Brain microvascular endothelial cell (primary cell): ENCODE results near the gene SLC66A1.

Experiments
- DNase-seq: peaks from one replicate; pipeline ENCODE4 v3.0.0-alpha.2; 2020
- H3K27ac ChIP-seq: fragments of 250-450 bp; sonication (Bioruptor Pico); 2 replicates; pipeline ENCODE4 v1.5.1; 2020; ENCODE audit warnings: mild to moderate bottlenecking, moderate library complexity
- H3K27me3 ChIP-seq: fragments of 250-450 bp; sonication (Bioruptor Pico); replicated peaks from 2 replicates; pipeline ENCODE4 v1.5.1; 2020; ENCODE audit warnings: mild to moderate bottlenecking
- H3K36me3 ChIP-seq: fragments of 250-450 bp; sonication (Bioruptor Pico); replicated peaks from 2 replicates; pipeline ENCODE4 v1.5.1; 2020; ENCODE audit warnings: mild to moderate bottlenecking
- H3K4me3 ChIP-seq: 2 replicates; pipeline ENCODE4 v1.5.1; 2011; ENCODE audit warnings: low read depth, mild to moderate bottlenecking, control low read depth, low read length, moderate library complexity
- CTCF ChIP-seq: IDR thresholded peaks from 2 replicates; pipeline ENCODE4 v1.5.1; 2011; ENCODE audit warnings: low read depth, mild to moderate bottlenecking, moderate library complexity, low read length, control low read depth, inconsistent platforms; ENCODE audit errors: missing control alignments
- in situ Hi-C: cut with HindIII; loops from 2 replicates; pipeline ENCODE4 v1.10.0; 2017; ENCODE audit warnings: low sequenced_read_pairs, low pct_ligation_motif_present

Gene SLC66A1

GRCh38 chr1:19322481-19322880 lies 10.4 kb downstream of the SLC66A1 start:
- peaks cover 36% of the 10 kb centered on the region for H3K36me3 ChIP-seq
- no peaks in the 10 kb centered on the region for H3K27me3 ChIP-seq
- TF ChIP-seq CTCF, result no peak
- no peak overlapping the region for H3K27ac ChIP-seq
- no peak for DNase-seq
- in situ Hi-C loops, result no loop called here
- no peak overlapping the region for H3K4me3 ChIP-seq

GRCh38 chr1:19323987-19324664 lies 12.0 kb downstream of the SLC66A1 start:
- no peak for TF ChIP-seq CTCF
- H3K27ac ChIP-seq, result no peak overlapping the region
- in situ Hi-C loops, result no loop called here
- H3K36me3 ChIP-seq, result peaks cover 37% of the 10 kb centered on the region
- no peaks in the 10 kb centered on the region for H3K27me3 ChIP-seq
- H3K4me3 ChIP-seq, result no peak overlapping the region
- DNase-seq, result no peak

GRCh38 chr1:19324665-19324990 lies 12.5 kb downstream of the SLC66A1 start:
- H3K36me3 ChIP-seq, result peaks cover 36% of the 10 kb centered on the region
- no peak overlapping the region for H3K4me3 ChIP-seq
- no peak for DNase-seq
- in situ Hi-C loops, result no loop called here
- no peaks in the 10 kb centered on the region for H3K27me3 ChIP-seq
- no peak for TF ChIP-seq CTCF
- H3K27ac ChIP-seq, result no peak overlapping the region

GRCh38 chr1:19325368-19325957 lies 13.3 kb downstream of the SLC66A1 start:
- peaks cover 36% of the 10 kb centered on the region for H3K36me3 ChIP-seq
- no peaks in the 10 kb centered on the region for H3K27me3 ChIP-seq
- H3K27ac ChIP-seq, result no peak overlapping the region
- H3K4me3 ChIP-seq, result no peak overlapping the region
- in situ Hi-C loops, result no loop called here
- no peak for TF ChIP-seq CTCF
- no peak for DNase-seq

GRCh38 chr1:19325958-19326747 lies 14.0 kb downstream of the SLC66A1 start:
- peaks cover 36% of the 10 kb centered on the region for H3K36me3 ChIP-seq
- in situ Hi-C loops, result no loop called here
- H3K4me3 ChIP-seq, result no peak overlapping the region
- no peak overlapping the region for H3K27ac ChIP-seq
- peak; percentile 11 for TF ChIP-seq CTCF
- H3K27me3 ChIP-seq, result no peaks in the 10 kb centered on the region
- no peak for DNase-seq
